SU-DHL-6 (cell line): ENCODE data around the gene NPAS3.

ENCODE experiments used
- H2AFZ ChIP-seq: fragments of 200-600 bp; sonication (generic); 2 replicates; pipeline ENCODE4 v1.6.1; 2014; ENCODE audit warnings: low read depth, mild to moderate bottlenecking, moderate library complexity, mixed read lengths, antibody characterized with exemption, low read length; ENCODE audit not compliant: severe bottlenecking
- H3F3A ChIP-seq: fragments of 200-600 bp; shearing (Covaris generic); 2 replicates; pipeline ENCODE4 v1.6.0; 2016; ENCODE audit warnings: antibody characterized with exemption, mild to moderate bottlenecking; ENCODE audit not compliant: insufficient read depth
- H3K27ac ChIP-seq: fragments of 200-600 bp; sonication (generic); 2 replicates; pipeline ENCODE4 v1.5.1; 2016; ENCODE audit warnings: low read depth, mild to moderate bottlenecking, low read length, moderate library complexity, mixed read lengths
- H3K27me3 ChIP-seq: fragments of 200-600 bp; sonication (generic), shearing (Covaris generic); 2 replicates; pipeline ENCODE4 v1.6.0; 2014; ENCODE audit warnings: mild to moderate bottlenecking, low read length
- H3K36me3 ChIP-seq: fragments of 200-600 bp; sonication (generic); 2 replicates; pipeline ENCODE4 v1.6.1; 2014; ENCODE audit warnings: mild to moderate bottlenecking, low read length, mixed read lengths
- H3K4me2 ChIP-seq: fragments of 300-600, 200-600 bp; shearing (Covaris generic), sonication (generic); 2 replicates; pipeline ENCODE4 v1.6.0; 2014; ENCODE audit warnings: low read length, low read depth, mild to moderate bottlenecking; ENCODE audit not compliant: poor library complexity, severe bottlenecking
- H3K4me3 ChIP-seq: fragments of 200-600 bp; sonication (generic); 2 replicates; pipeline ENCODE4 v1.5.1; 2014; ENCODE audit warnings: antibody characterized with exemption, low read length, mild to moderate bottlenecking, mixed read lengths; ENCODE audit not compliant: insufficient read depth, poor library complexity, severe bottlenecking
- H3K79me2 ChIP-seq: fragments of 200-600 bp; sonication (generic); 2 replicates; pipeline ENCODE4 v1.6.1; 2014; ENCODE audit warnings: mild to moderate bottlenecking, low read length, moderate library complexity; ENCODE audit not compliant: insufficient read depth
- H3K9ac ChIP-seq: fragments of 200-600 bp; sonication (generic); 2 replicates; pipeline ENCODE4 v1.7.0; 2014; ENCODE audit warnings: mild to moderate bottlenecking, low read length
- H3K9me2 ChIP-seq: fragments of 200-600 bp; sonication (generic); replicated peaks from 2 replicates; pipeline ENCODE4 v1.6.1; 2014; ENCODE audit warnings: low read length; ENCODE audit not compliant: insufficient read depth
- H3K9me3 ChIP-seq: fragments of 200-600 bp; sonication (generic); 2 replicates; pipeline ENCODE4 v1.6.1; 2014; ENCODE audit warnings: low read length, mixed read lengths; ENCODE audit not compliant: insufficient read depth
- H4K20me1 ChIP-seq: fragments of 200-600 bp; sonication (generic); 2 replicates; pipeline ENCODE4 v1.6.1; 2014; ENCODE audit warnings: low read depth, mild to moderate bottlenecking, antibody characterized with exemption, low read length, moderate library complexity, mixed read lengths
- EZH2phosphoT487 ChIP-seq: fragments of 200-600 bp; sonication (generic), shearing (Covaris generic); conservative IDR thresholded peaks from 2 replicates; pipeline ENCODE4 v1.6.1; 2018; ENCODE audit warnings: mild to moderate bottlenecking, antibody characterized with exemption, low read length, moderate library complexity, mixed read lengths
- TF ChIP-seq, protein P1 (sequence below): fragments of 200-600 bp; sonication (generic); IDR thresholded peaks from one replicate; pipeline ENCODE4 v1.5.1; 2017; ENCODE audit warnings: antibody characterized with exemption, mild to moderate bottlenecking, low read length, moderate library complexity; ENCODE audit not compliant: insufficient read depth, poor library complexity, severe bottlenecking

NPAS3 gene

DNA sequence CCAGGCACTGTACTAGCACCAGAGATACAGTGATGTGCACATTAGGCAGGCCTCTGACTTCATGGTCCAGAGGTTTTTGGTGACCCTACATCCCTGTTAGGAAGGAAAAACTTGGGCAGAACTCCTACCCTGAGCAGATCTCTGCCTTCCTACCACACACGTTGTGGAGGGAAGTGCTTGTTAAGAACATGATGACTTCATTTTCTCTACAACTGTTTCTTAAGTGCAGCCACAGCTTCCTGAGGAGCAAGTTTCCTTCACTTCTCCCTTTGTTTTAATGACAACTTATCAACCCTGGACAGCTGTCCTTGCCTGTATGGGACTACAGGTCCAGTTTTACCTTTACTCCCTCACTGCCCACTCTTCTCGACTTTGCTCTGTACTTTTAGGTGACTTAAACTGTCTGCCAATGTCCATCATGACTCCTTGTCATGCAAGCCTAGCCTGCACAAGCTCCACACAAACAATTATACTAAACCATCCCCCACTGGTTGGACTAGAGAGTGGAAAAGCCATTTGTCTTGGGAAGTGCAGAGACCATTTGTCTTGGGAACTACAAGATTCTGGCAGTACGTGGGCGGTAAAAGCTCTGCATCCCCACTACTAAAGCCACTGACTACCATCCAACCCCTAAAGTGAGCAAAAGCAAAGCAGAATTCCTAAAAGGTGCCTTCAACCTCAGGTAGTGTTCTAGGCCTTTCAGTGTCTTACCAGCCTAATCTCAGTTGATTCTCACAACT is 652.4 kb downstream of the NPAS3 start:
- Histone ChIP-seq H3K36me3 (no peaks in the 10 kb centered on the region), H3K4me2 (no peak overlapping the region), H3K79me2 (no peaks in the 10 kb centered on the region), H3F3A (no peaks in the 10 kb centered on the region), H2AFZ (no peak overlapping the region), H3K9me3 (no peaks in the 10 kb centered on the region), H3K9ac (no peak overlapping the region), H3K9me2 (no peaks in the 10 kb centered on the region), H4K20me1 (no peaks in the 10 kb centered on the region), H3K27ac (no peak overlapping the region), H3K27me3 (no peaks in the 10 kb centered on the region), H3K4me3 (no peak overlapping the region)
- no peak for TF ChIP-seq EZH2phosphoT487
- TF ChIP-seq, protein P1, sequence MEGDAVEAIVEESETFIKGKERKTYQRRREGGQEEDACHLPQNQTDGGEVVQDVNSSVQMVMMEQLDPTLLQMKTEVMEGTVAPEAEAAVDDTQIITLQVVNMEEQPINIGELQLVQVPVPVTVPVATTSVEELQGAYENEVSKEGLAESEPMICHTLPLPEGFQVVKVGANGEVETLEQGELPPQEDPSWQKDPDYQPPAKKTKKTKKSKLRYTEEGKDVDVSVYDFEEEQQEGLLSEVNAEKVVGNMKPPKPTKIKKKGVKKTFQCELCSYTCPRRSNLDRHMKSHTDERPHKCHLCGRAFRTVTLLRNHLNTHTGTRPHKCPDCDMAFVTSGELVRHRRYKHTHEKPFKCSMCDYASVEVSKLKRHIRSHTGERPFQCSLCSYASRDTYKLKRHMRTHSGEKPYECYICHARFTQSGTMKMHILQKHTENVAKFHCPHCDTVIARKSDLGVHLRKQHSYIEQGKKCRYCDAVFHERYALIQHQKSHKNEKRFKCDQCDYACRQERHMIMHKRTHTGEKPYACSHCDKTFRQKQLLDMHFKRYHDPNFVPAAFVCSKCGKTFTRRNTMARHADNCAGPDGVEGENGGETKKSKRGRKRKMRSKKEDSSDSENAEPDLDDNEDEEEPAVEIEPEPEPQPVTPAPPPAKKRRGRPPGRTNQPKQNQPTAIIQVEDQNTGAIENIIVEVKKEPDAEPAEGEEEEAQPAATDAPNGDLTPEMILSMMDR: no peak

DNA sequence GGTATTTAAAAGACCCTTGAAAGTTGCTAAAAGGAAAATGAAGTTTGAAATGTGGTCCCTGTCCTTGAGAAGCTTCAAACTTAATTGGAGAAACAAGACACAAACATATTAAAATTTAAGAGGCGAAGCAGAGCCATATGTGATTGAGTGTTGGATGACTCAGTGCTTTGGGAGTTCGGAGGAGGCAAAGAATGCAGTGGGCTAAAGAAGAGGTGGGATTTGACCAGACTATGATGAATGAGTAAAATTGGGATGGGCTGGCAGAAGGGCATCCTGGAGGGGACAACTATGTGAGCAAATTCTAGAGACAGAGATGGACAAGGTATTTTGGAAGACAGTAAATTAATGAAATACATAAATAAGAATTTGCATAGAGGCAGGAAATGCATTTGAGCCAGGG is 653.6 kb downstream of the NPAS3 start:
- TF ChIP-seq EZH2phosphoT487: no peak
- TF ChIP-seq, protein P1: no peak
- no peaks in the 10 kb centered on the region for H3K27me3 ChIP-seq
- no peaks in the 10 kb centered on the region for H4K20me1 ChIP-seq
- no peak overlapping the region for H3K9ac ChIP-seq
- no peak overlapping the region for H3K4me2 ChIP-seq
- no peak overlapping the region for H2AFZ ChIP-seq
- no peak overlapping the region for H3K27ac ChIP-seq
- H3K9me3 ChIP-seq: no peaks in the 10 kb centered on the region
- H3F3A ChIP-seq: no peaks in the 10 kb centered on the region
- no peak overlapping the region for H3K4me3 ChIP-seq
- H3K9me2 ChIP-seq: no peaks in the 10 kb centered on the region
- H3K36me3 ChIP-seq: no peaks in the 10 kb centered on the region
- H3K79me2 ChIP-seq: no peaks in the 10 kb centered on the region

DNA sequence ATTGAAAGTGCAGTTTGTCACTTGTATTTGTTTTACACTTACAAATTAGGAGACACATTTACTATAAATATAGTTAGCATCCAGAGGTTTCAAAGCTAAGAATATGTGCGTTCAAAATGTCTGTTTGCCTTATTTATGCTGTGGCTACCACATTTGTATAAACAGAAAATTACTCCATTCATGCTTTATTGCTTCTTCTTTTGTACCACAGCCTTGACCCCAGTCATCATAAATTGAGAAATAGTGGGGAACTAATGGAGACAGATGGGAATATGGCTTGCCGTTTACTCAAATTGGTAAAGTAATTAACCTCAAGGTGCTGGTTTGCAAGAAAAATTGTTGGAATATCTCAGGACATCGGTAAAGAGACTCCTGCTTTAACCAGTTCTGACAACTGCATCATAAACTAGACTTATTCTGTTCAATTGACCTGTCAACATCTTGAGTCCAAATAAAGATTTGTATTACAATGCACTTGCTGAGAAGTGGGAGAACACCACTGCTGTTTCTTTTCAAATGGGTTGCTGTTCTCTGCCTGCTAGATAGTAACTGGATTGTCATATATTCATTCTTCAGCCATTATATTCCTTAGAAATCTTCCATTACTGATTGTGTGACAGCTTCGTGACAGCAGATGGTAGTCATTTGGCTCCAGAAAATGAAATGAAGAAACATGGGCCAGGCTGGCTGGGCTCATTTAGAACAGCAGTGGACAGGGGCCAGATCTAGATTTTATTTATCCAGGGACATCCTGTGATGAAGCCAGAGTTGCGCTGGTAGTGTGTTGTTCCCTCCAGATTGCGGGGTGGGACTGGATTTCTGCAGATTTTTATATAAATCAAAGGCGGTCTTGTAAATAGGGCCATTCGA is 657.8 kb downstream of the NPAS3 start:
- TF ChIP-seq EZH2phosphoT487: no peak
- TF ChIP-seq, protein P1: no peak
- no peak overlapping the region for H3K4me2 ChIP-seq
- no peaks in the 10 kb centered on the region for H3K9me2 ChIP-seq
- no peaks in the 10 kb centered on the region for H3K27me3 ChIP-seq
- no peak overlapping the region for H3K4me3 ChIP-seq
- H3K9ac ChIP-seq: no peak overlapping the region
- no peaks in the 10 kb centered on the region for H3K79me2 ChIP-seq
- no peaks in the 10 kb centered on the region for H3F3A ChIP-seq
- no peak overlapping the region for H3K27ac ChIP-seq
- H3K9me3 ChIP-seq: no peaks in the 10 kb centered on the region
- H2AFZ ChIP-seq: no peak overlapping the region
- no peaks in the 10 kb centered on the region for H4K20me1 ChIP-seq
- no peaks in the 10 kb centered on the region for H3K36me3 ChIP-seq
